Measurements from ENCODE around the gene ANKRA2.

ANKRA2 gene

DNA sequence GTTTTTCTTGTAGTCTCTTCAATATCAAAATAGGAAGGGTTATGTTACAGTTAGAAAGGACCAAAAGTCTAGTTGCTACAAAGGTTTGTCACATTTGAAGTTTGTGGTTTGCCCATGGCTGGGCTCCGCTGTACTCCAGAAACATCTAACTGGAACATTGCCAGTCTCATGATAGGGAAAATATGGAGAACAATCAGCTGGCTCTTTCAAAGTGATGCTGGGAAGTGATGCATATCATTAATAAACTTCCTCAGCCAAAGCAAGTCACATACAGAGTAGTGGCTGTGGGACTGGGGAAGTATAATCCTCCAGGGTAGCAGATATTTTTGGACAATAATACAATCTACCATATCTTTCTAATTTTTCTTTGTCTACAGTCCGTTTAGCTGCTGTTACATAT lies 58.4 kb downstream of the ANKRA2 start:
- in situ Hi-C loops (cut with HindIII; ENCODE audit: low sequenced_read_pairs), result no loop called here

DNA sequence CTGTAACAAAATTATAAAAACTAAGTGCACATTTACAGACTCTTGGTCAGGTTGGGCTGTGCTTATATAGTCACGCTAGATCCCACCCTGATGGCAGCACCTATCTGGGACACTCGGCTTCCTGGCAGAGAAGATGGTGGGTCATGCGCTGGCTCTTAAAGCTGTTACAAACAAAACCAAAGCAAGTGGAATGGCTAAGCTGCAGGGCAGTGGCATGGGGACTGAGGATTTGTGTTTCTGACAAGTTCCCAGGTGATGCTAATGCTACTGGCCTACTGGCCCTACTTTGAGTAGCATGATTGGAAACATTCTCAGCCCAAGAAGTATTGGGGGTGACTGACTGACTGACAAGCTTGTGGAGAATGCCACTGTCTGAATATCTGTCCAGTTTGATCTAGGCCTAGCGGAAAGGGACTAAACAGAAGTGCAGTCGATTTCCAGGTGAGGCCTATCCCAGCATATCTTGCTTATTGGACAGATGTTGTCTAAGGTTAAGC lies 58.9 kb downstream of the ANKRA2 start:
- in situ Hi-C loops (cut with HindIII; ENCODE audit: low sequenced_read_pairs), result no loop called here
